IMR-90 (cell line): ENCODE measurements around the gene TAAR5. TPM values are rescaled to one million over a fixed set of nuclear protein-coding genes. Genes with fewer than 3 reads are reported as not detected.

Experiments used
- ATAC-seq: fragments of 200-7000 bp; cut with Tn5 transposase; 2 replicates; pipeline ENCODE4 v1.9.1; 2020; ENCODE audit warnings: low read depth, mild to moderate bottlenecking, moderate library complexity
- BruUV-seq: library from RNA; stranded (reverse); fragments of 400-500 nt; replicated peaks from 2 replicates; lab custom pipeline; 2021; lab: Mats Ljungman, UMichigan
- CTCF ChIA-PET: fragments of 300-600 bp; formaldehyde crosslinking; extraction: SDS; loops from one replicate; lab custom pipeline; 2021; ENCODE audit warnings: antibody characterized with exemption; lab: Yijun Ruan, JAX
- POLR2A ChIA-PET: fragments of 300-600 bp; sonication (Branson Sonifier 250); formaldehyde crosslinking; loops from one replicate; lab custom pipeline; 2022; ENCODE audit warnings: antibody characterized with exemption; ENCODE audit not compliant: unreplicated experiment; lab: Charles Lee
- DNase-seq: peaks from one replicate; pipeline ENCODE4 v3.0.0; 2013
- H2AFZ ChIP-seq: replicated peaks from 2 replicates; pipeline ENCODE3; 2013; ENCODE audit warnings: low read length, mild to moderate bottlenecking; ENCODE audit not compliant: poor library complexity
- H2AK5ac ChIP-seq: 2 replicates; pipeline ENCODE4 v1.6.1; 2013; ENCODE audit warnings: low read depth, low read length, inconsistent platforms
- H2AK9ac ChIP-seq: replicated peaks from 2 replicates; pipeline ENCODE3; 2013; ENCODE audit warnings: mild to moderate bottlenecking, low read depth, low read length, moderate library complexity; ENCODE audit not compliant: poor library complexity
- H2BK120ac ChIP-seq: 2 replicates; pipeline ENCODE4 v1.6.1; 2013; ENCODE audit warnings: low read depth, low read length, inconsistent platforms
- H2BK15ac ChIP-seq: 3 replicates; pipeline ENCODE4 v1.6.1; 2013; ENCODE audit warnings: low read depth, low read length, inconsistent platforms
- H2BK20ac ChIP-seq: 2 replicates; pipeline ENCODE4 v1.6.1; 2013; ENCODE audit warnings: low read depth, mild to moderate bottlenecking, inconsistent platforms, low read length, moderate library complexity
- H2BK5ac ChIP-seq: 2 replicates; pipeline ENCODE4 v1.6.1; 2013; ENCODE audit warnings: mild to moderate bottlenecking, low read depth, low read length, inconsistent platforms; ENCODE audit not compliant: poor library complexity, severe bottlenecking
- H3K14ac ChIP-seq: replicated peaks from 2 replicates; pipeline ENCODE4 v1.6.1; 2013; ENCODE audit warnings: low read depth, low read length, inconsistent platforms
- H3K18ac ChIP-seq: 2 replicates; pipeline ENCODE4 v1.6.1; 2013; ENCODE audit warnings: low read depth, low read length, control low read depth
- H3K23ac ChIP-seq: 2 replicates; pipeline ENCODE4 v1.6.1; 2013; ENCODE audit warnings: low read depth, low read length, inconsistent platforms
- H3K27ac ChIP-seq: 2 replicates; pipeline ENCODE4 v1.5.1; 2013; ENCODE audit warnings: mild to moderate bottlenecking, control low read depth, low read length; ENCODE audit not compliant: insufficient read depth
- H3K27me3 ChIP-seq: 2 replicates; pipeline ENCODE4 v1.6.1; 2013; ENCODE audit warnings: low read length; ENCODE audit not compliant: control insufficient read depth, insufficient read depth
- H3K36me3 ChIP-seq: 2 replicates; pipeline ENCODE4 v1.6.1; 2013; ENCODE audit warnings: low read length, mixed read lengths; ENCODE audit not compliant: control insufficient read depth, insufficient read depth
- H3K4ac ChIP-seq: 2 replicates; pipeline ENCODE4 v1.6.1; 2013; ENCODE audit warnings: low read depth, low read length, inconsistent platforms
- H3K4me1 ChIP-seq: 2 replicates; pipeline ENCODE4 v1.6.1; 2013; ENCODE audit warnings: low read length, mixed read lengths; ENCODE audit not compliant: control insufficient read depth, insufficient read depth
- H3K4me2 ChIP-seq: 2 replicates; pipeline ENCODE4 v1.6.1; 2013; ENCODE audit warnings: low read depth, mild to moderate bottlenecking, control low read depth, low read length, moderate library complexity
- H3K4me3 ChIP-seq: 2 replicates; pipeline ENCODE4 v1.5.1; 2013; ENCODE audit warnings: low read depth, mild to moderate bottlenecking, control low read depth, low read length, moderate library complexity; ENCODE audit not compliant: insufficient read depth
- H3K56ac ChIP-seq: 2 replicates; pipeline ENCODE4 v1.6.1; 2013; ENCODE audit warnings: low read length, inconsistent platforms; ENCODE audit not compliant: insufficient read depth; ENCODE audit errors: extremely low read depth
- H3K79me1 ChIP-seq, 2 experiments: 2 replicates each; pipeline ENCODE4 v1.6.1; 2013; ENCODE audit warnings: low read length in 2 of 2, inconsistent platforms in 1 of 2, low read depth in 1 of 2
- H3K9ac ChIP-seq: 2 replicates; pipeline ENCODE4 v1.6.1; 2013; ENCODE audit warnings: low read depth, low read length, control low read depth
- H3K9me1 ChIP-seq: 2 replicates; pipeline ENCODE4 v1.6.1; 2013; ENCODE audit warnings: low read length, inconsistent platforms; ENCODE audit not compliant: insufficient read depth
- H3K9me3 ChIP-seq: 2 replicates; pipeline ENCODE4 v1.6.1; 2013; ENCODE audit warnings: low read length; ENCODE audit not compliant: control insufficient read depth, insufficient read depth
- H4K20me1 ChIP-seq: 2 replicates; pipeline ENCODE4 v1.6.1; 2013; ENCODE audit warnings: low read length, inconsistent platforms; ENCODE audit not compliant: insufficient read depth
- H4K5ac ChIP-seq: 2 replicates; pipeline ENCODE4 v1.6.1; 2013; ENCODE audit warnings: mild to moderate bottlenecking, low read depth, low read length, control low read depth
- H4K8ac ChIP-seq, 2 experiments: 2 replicates each; pipeline ENCODE4 v1.6.1; 2013; ENCODE audit warnings: low read depth in 2 of 2, low read length in 2 of 2, control low read depth in 1 of 2, inconsistent platforms in 1 of 2
- H4K91ac ChIP-seq: 2 replicates; pipeline ENCODE4 v1.6.1; 2013; ENCODE audit warnings: low read depth, low read length, inconsistent platforms; ENCODE audit not compliant: insufficient read depth
- MAFK ChIP-seq: IDR thresholded peaks from 2 replicates; pipeline ENCODE4 v1.6.1; 2012; ENCODE audit warnings: low read depth, low read length, improper control_type of control experiment
- MXI1 ChIP-seq: IDR thresholded peaks from 2 replicates; pipeline ENCODE4 v1.6.1; 2012; ENCODE audit warnings: low read depth, mild to moderate bottlenecking, low read length, moderate library complexity, borderline replicate concordance
- NFE2L2 ChIP-seq: fragments of 150-350 bp; IDR thresholded peaks from 2 replicates; pipeline ENCODE4 v1.6.1; 2016; ENCODE audit warnings: low read depth, mild to moderate bottlenecking, low read length
- WGBS, 2 experiments: methylation state at CpG; one replicate each; pipeline versions ENCODE4 v1.1.5 to v1.1.7; 2013; ENCODE audit warnings: missing lambda C conversion rate in 2 of 2; ENCODE audit not compliant: insufficient read length in 1 of 2; ENCODE audit errors: extremely low coverage in 2 of 2; 5-methylcytosine and 5-hydroxymethylcytosine counted together
- dilution Hi-C: fragments of 300-500 bp; cut with HindIII; formaldehyde crosslinking; loops from one replicate; pipeline ENCODE4 v1.14.3; 2018; ENCODE audit warnings: low sequenced_read_pairs; ENCODE audit not compliant: unreplicated experiment
- in situ Hi-C: fragments of 300-500 bp; cut with MboI; formaldehyde crosslinking; loops from 3 replicates; pipeline ENCODE4 v1.14.3; 2019; ENCODE audit warnings: low sequenced_read_pairs, inconsistent platforms, mixed read lengths
- intact Hi-C: fragments of 100-400 bp; cut with micrococcal nuclease; formaldehyde crosslinking; loops from 2 replicates; pipeline ENCODE4 v1.10.0; 2022
- polyA plus RNA-seq, 3 experiments: library from polyadenylated mRNA; depleted of rRNA; stranded (reverse); fragments of >200 nt; gene quantifications; 2 replicates each; pipeline ENCODE4 v1.2.3, GENCODE V29; 2012; ENCODE audit warnings: low replicate concordance in 1 of 3
- total RNA-seq: library from RNA; depleted of rRNA; stranded (reverse); fragments of >200 nt; gene quantifications from 2 replicates; pipeline ENCODE4 v1.2.3, GENCODE V29; 2012
- TF ChIP-seq, protein P1 (sequence below): fragments of 150-350 bp; IDR thresholded peaks from 2 replicates; pipeline ENCODE4 v1.6.1; 2016; ENCODE audit warnings: low read depth, mild to moderate bottlenecking, low read length, moderate library complexity, borderline replicate concordance
- TF ChIP-seq, protein P2 (sequence below): conservative IDR thresholded peaks from 2 replicates; pipeline ENCODE4 v1.5.1; 2012; ENCODE audit warnings: mild to moderate bottlenecking, low read depth, low read length, improper control_type of control experiment

The TAAR5 gene
- total and polyA plus RNA-seq, 2 of the 4 experiments (the other 2 are of a cell fraction), result not detected

- H2AK9ac ChIP-seq, result no peak overlapping the region
- H3K9me1 ChIP-seq, result no peaks in the 10 kb centered on the region
- WGBS, 2 experiments, result no CpG with 5 or more reads among the region's 1 CpG
- H2BK20ac ChIP-seq, result no peak overlapping the region
- no peak overlapping the region for H2BK120ac ChIP-seq
- H3K56ac ChIP-seq, result no peak overlapping the region
- H3K27me3 ChIP-seq, result peaks cover 27% of the 10 kb centered on the region
- ChIA-PET POLR2A (no interaction called here), CTCF (interaction anchor here (0.7 kb wide), 1 partner anchor 86 kb away, joined by 3 read pairs; no protein-coding TSS in a partner anchor)
- no peak overlapping the region for H3K14ac ChIP-seq
- intact Hi-C loops (no loop called here), in situ Hi-C loops (no loop called here), dilution Hi-C loops (no loop called here)
- DNase-seq, result no peak
- H3K18ac ChIP-seq, result no peak overlapping the region
- H3K9me3 ChIP-seq, result no peaks in the 10 kb centered on the region
- no peak overlapping the region for H3K4me3 ChIP-seq
- H3K4me1 ChIP-seq, result no peaks in the 10 kb centered on the region
- H2AK5ac ChIP-seq, result no peak overlapping the region
- H4K5ac ChIP-seq, result no peak overlapping the region
- ATAC-seq, result no peak
- no peaks in the 10 kb centered on the region for H4K20me1 ChIP-seq
- TF ChIP-seq NFE2L2 (no peak), MAFK (no peak), MXI1 (no peak)
- TF ChIP-seq, protein P1, sequence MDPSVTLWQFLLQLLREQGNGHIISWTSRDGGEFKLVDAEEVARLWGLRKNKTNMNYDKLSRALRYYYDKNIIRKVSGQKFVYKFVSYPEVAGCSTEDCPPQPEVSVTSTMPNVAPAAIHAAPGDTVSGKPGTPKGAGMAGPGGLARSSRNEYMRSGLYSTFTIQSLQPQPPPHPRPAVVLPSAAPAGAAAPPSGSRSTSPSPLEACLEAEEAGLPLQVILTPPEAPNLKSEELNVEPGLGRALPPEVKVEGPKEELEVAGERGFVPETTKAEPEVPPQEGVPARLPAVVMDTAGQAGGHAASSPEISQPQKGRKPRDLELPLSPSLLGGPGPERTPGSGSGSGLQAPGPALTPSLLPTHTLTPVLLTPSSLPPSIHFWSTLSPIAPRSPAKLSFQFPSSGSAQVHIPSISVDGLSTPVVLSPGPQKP, result no peak
- TF ChIP-seq, protein P2, sequence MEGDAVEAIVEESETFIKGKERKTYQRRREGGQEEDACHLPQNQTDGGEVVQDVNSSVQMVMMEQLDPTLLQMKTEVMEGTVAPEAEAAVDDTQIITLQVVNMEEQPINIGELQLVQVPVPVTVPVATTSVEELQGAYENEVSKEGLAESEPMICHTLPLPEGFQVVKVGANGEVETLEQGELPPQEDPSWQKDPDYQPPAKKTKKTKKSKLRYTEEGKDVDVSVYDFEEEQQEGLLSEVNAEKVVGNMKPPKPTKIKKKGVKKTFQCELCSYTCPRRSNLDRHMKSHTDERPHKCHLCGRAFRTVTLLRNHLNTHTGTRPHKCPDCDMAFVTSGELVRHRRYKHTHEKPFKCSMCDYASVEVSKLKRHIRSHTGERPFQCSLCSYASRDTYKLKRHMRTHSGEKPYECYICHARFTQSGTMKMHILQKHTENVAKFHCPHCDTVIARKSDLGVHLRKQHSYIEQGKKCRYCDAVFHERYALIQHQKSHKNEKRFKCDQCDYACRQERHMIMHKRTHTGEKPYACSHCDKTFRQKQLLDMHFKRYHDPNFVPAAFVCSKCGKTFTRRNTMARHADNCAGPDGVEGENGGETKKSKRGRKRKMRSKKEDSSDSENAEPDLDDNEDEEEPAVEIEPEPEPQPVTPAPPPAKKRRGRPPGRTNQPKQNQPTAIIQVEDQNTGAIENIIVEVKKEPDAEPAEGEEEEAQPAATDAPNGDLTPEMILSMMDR, result no peak
- no TSS peak for BruUV-seq
- no peaks in the 10 kb centered on the region for H3K36me3 ChIP-seq
- H3K79me1 ChIP-seq, result no peaks in the 10 kb centered on the region
- H2BK15ac ChIP-seq, result no peak overlapping the region
- no peak overlapping the region for H2BK5ac ChIP-seq
- H4K91ac ChIP-seq, result no peak overlapping the region
- H3K23ac ChIP-seq, result no peak overlapping the region
- H3K4me2 ChIP-seq, result no peak overlapping the region
- no peak overlapping the region for H3K27ac ChIP-seq
- no peak overlapping the region for H3K9ac ChIP-seq
- no peak overlapping the region for H4K8ac ChIP-seq
- H3K4ac ChIP-seq, result no peak overlapping the region
- no peak overlapping the region for H2AFZ ChIP-seq
Measured at GRCh38 chr6:132616677-132617076, 27.1 kb upstream of the TAAR5 start.
